Muscle layer of duodenum (tissue), 2 donors: ENCODE results near the gene CSTB.

Experiments
- H3K27ac ChIP-seq: one replicate; pipeline ENCODE4 v1.7.0; 2013; ENCODE audit warnings: mild to moderate bottlenecking, low read length
- H3K27me3 ChIP-seq: one replicate; pipeline ENCODE4 v1.7.0; 2013; ENCODE audit warnings: low read depth, mild to moderate bottlenecking, control low read depth, low read length
- H3K36me3 ChIP-seq, 2 donors: one replicate each; pipeline ENCODE4 v1.7.0; 2013; ENCODE audit warnings: low read length in 2 of 2, control low read depth in 1 of 2, mild to moderate bottlenecking in 1 of 2; ENCODE audit not compliant: insufficient read depth in 2 of 2, control insufficient read depth in 1 of 2
- H3K4me1 ChIP-seq, 2 donors: one replicate each; pipeline ENCODE4 v1.7.0; 2013; ENCODE audit warnings: low read length in 2 of 2, mild to moderate bottlenecking in 2 of 2, control low read depth in 1 of 2, moderate library complexity in 1 of 2; ENCODE audit not compliant: insufficient read depth in 2 of 2, control insufficient read depth in 1 of 2
- H3K4me3 ChIP-seq, 2 donors: one replicate each; pipeline ENCODE4 v1.7.0; 2013; ENCODE audit warnings: low read length in 2 of 2, low read depth in 1 of 2, mild to moderate bottlenecking in 1 of 2
- H3K9me3 ChIP-seq, 2 donors: one replicate each; pipeline ENCODE4 v1.7.0; 2013; ENCODE audit warnings: low read length in 2 of 2, control low read depth in 1 of 2, mild to moderate bottlenecking in 1 of 2; ENCODE audit not compliant: control insufficient read depth in 1 of 2
- donor health status: healthy.

CSTB gene

GRCh38 chr21:43797925-43798715 lies 22.0 kb upstream of the CSTB start:
- H3K27ac ChIP-seq = no peak overlapping the region

DNA sequence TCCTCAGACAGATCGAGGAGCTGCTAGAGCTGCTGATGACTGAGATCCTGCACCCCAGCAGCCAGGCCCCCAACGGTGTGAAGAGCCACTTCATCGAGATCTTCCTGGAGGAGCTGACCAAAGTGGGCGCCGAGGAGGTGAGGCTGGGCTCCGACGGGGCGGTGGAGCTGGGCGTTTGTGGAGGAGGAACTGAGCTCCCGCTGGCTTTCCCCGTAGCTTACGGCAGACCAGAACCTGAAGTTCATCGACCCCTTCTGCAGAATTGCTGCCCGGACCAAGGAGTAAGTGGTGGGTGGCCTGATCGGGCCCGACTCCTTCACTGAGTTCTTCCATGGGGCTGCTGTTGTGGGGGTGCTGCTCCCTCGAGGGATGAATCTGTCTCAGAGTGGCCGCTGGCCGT lies 21.3 kb upstream of the CSTB start:
- Histone ChIP-seq H3K27ac (no peak overlapping the region), H3K27me3 (no peaks in the 10 kb centered on the region), H3K9me3 (no peaks in the 10 kb centered on the region), H3K4me1 (no peaks in the 10 kb centered on the region), H3K36me3 (peaks cover 56 to 97% of the 10 kb centered on the region in 2 donors), H3K4me3 (no peak overlapping the region)

More at GRCh38 chr21:43797925-43798715, 22.0 kb upstream of the CSTB start:
- H3K36me3 ChIP-seq = peaks cover 57 to 97% of the 10 kb centered on the region in 2 donors
- no peaks in the 10 kb centered on the region for H3K27me3 ChIP-seq
- no peaks in the 10 kb centered on the region for H3K9me3 ChIP-seq
- no peak overlapping the region for H3K4me3 ChIP-seq
- H3K4me1 ChIP-seq = no peaks in the 10 kb centered on the region

DNA sequence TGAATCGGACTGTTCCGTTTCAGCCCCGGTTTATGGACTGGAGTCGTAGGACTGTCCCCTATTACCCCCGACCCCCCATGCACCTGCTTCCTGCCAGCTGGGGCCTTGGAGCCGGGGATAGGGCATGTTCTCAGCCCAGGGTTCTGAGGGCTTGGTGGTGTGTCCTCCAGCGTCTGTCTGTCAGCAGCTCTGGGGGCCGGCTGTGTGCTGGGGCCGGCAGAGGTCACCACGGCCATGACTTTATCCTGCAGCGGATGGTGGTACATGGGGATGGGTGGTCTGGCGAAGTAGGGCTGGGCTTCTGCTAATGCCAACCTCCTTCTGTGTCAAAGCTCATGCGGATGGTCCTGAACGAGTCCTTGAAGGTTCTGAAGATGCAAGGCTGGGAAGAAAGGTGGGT lies 18.7 kb upstream of the CSTB start:
- H3K36me3 ChIP-seq = peaks cover 49 to 81% of the 10 kb centered on the region in 2 donors
- no peaks in the 10 kb centered on the region for H3K27me3 ChIP-seq
- peaks cover 3 to 16% of the 10 kb centered on the region in 2 donors for H3K4me1 ChIP-seq
- H3K27ac ChIP-seq = no peak overlapping the region
- no peaks in the 10 kb centered on the region for H3K9me3 ChIP-seq
- no peak overlapping the region for H3K4me3 ChIP-seq

DNA sequence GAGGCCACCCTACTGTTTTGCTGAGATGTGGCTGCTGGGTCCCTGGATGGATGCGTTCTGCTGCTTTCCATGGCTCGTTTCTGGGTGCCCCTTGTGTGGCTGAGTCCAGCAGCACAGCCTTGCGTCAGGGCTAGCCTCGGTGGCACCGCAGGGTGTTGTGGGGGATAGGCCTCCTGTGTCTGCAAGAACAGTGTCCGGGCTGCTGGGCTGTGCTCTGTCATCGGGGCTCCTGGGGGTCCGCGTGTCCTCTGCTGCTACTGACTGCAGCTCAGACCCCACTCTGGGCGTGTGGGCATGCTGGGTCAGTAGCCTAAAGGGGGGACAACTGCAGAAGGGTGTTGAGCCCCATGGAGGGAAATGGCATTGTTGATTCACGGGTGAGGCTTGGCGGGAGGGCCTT lies 18.2 kb upstream of the CSTB start:
- no peak overlapping the region for H3K4me3 ChIP-seq
- peaks cover 46 to 76% of the 10 kb centered on the region in 2 donors for H3K36me3 ChIP-seq
- no peaks in the 10 kb centered on the region for H3K27me3 ChIP-seq
- H3K27ac ChIP-seq = no peak overlapping the region
- no peaks in the 10 kb centered on the region for H3K9me3 ChIP-seq
- peaks cover 3 to 16% of the 10 kb centered on the region in 2 donors for H3K4me1 ChIP-seq

GRCh38 chr21:43793243-43793642 lies 17.1 kb upstream of the CSTB start:
- Histone ChIP-seq H3K27ac (no peak overlapping the region), H3K36me3 (peaks cover 40 to 65% of the 10 kb centered on the region in 2 donors)

GRCh38 chr21:43792406-43792805 lies 16.3 kb upstream of the CSTB start:
- Histone ChIP-seq H3K4me1 (peaks cover 3 to 16% of the 10 kb centered on the region in 2 donors), H3K4me3 (no peak overlapping the region), H3K27ac (no peak overlapping the region), H3K36me3 (peaks cover 37 to 57% of the 10 kb centered on the region in 2 donors), H3K27me3 (no peaks in the 10 kb centered on the region), H3K9me3 (no peaks in the 10 kb centered on the region)

More at GRCh38 chr21:43793243-43793642, 17.1 kb upstream of the CSTB start:
- Histone ChIP-seq H3K4me3 (no peak overlapping the region), H3K4me1 (peaks cover 3 to 16% of the 10 kb centered on the region in 2 donors), H3K9me3 (no peaks in the 10 kb centered on the region), H3K27me3 (no peaks in the 10 kb centered on the region)

- Histone ChIP-seq H3K27ac (peak overlapping the region; percentile 31), H3K36me3 (peaks cover 23 to 33% of the 10 kb centered on the region in 2 donors)
Measured at GRCh38 chr21:43790010-43790524, 14.0 kb upstream of the CSTB start.

DNA sequence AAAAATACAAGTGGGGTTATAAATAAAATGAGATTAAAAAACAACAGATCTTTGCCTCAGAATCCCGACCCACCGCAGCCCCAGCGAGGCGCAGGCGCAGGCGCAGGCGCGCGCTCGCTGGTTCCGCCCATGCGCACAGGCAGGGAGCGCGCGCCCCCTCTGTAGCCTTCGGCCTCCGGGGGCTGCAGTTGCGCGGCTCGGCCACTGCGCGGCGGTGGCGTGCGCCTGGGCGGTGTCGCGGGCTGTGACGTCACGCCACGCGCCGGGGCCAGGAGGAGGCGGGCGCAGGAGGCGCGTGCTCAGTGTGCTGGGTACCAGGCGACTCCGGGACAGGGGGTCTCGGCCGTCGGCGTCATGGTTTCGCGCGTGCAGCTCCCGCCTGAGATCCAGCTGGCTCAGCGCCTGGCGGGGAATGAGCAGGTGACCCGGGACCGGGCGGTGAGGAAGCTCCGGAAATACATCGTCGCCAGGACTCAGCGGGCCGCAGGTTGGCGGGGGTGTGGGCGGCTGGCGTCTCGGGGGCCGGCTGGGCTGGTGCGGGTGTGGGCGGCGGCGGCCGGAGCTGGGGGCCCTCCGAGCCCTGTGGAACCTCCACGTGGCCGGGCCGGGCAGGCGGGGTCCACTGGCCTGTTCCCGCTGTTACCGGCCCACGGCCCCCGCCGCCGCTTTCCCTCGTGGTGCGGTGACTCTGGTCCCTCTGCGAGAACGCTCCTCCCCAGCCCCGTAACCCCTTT lies 13.3 kb upstream of the CSTB start, which contains the start of gene RRP1:
RRP1 (plus strand) TSS at position 302 of the 734 bp plus-strand sequence; CDS start at position 355, 53 bp downstream.
- H3K4me1 ChIP-seq = peaks cover 3 to 16% of the 10 kb centered on the region in 2 donors
- H3K4me3 ChIP-seq = peak within 1 kb of the TSS; percentile 84 to 91
- H3K27me3 ChIP-seq = no peaks in the 10 kb centered on the region
- peak within 1 kb of the TSS; percentile 31 for H3K27ac ChIP-seq
- peaks cover 21 to 30% of the 10 kb centered on the region in 2 donors for H3K36me3 ChIP-seq
- H3K9me3 ChIP-seq = no peaks in the 10 kb centered on the region

More at GRCh38 chr21:43790010-43790524, 14.0 kb upstream of the CSTB start:
- Histone ChIP-seq H3K27me3 (no peaks in the 10 kb centered on the region), H3K9me3 (no peaks in the 10 kb centered on the region), H3K4me1 (peaks cover 3 to 16% of the 10 kb centered on the region in 2 donors), H3K4me3 (peak overlapping the region; percentile 84 to 91)

GRCh38 chr21:43786807-43787440 lies 10.8 kb upstream of the CSTB start:
- no peaks in the 10 kb centered on the region for H3K9me3 ChIP-seq
- H3K4me3 ChIP-seq = no peak overlapping the region
- H3K27ac ChIP-seq = no peak overlapping the region
- peaks cover 3 to 5% of the 10 kb centered on the region in 2 donors for H3K36me3 ChIP-seq
- H3K27me3 ChIP-seq = no peaks in the 10 kb centered on the region
- peaks cover 3 to 16% of the 10 kb centered on the region in 2 donors for H3K4me1 ChIP-seq

- no peaks in the 10 kb centered on the region for H3K27me3 ChIP-seq
- H3K4me1 ChIP-seq = peaks cover 3 to 15% of the 10 kb centered on the region in 2 donors
- H3K36me3 ChIP-seq = no peaks in the 10 kb centered on the region
- no peaks in the 10 kb centered on the region for H3K9me3 ChIP-seq
- no peak overlapping the region for H3K27ac ChIP-seq
- no peak overlapping the region for H3K4me3 ChIP-seq
Measured at GRCh38 chr21:43786300-43786806, 10.2 kb upstream of the CSTB start.
